Measurements from ENCODE around the gene PTPRM.

- TF ChIP-seq CTCF (IDR thresholded peaks at IDR 0.05) = no peak
- TF ChIP-seq RELA (CRISPR knock-in tag; IDR thresholded peaks at IDR 0.05; ENCODE audit: borderline replicate concordance) = no peak
- TF ChIP-seq SP1 (CRISPR knock-in tag; conservative IDR thresholded peaks at IDR 0.05) = no peak
- no peak for TF ChIP-seq MLX (CRISPR knock-in tag; IDR thresholded peaks at IDR 0.05)
- TF ChIP-seq ZNF121 (CRISPR knock-in tag; IDR thresholded peaks at IDR 0.05) = no peak
- no peak for TF ChIP-seq ZMAT4 (CRISPR knock-in tag; IDR thresholded peaks at IDR 0.05)
- TF ChIP-seq ETV6 (CRISPR knock-in tag; IDR thresholded peaks at IDR 0.05) = no peak
- TF ChIP-seq ERG (CRISPR knock-in tag; IDR thresholded peaks at IDR 0.05) = no peak
- no peak for TF ChIP-seq ZNF317 (CRISPR knock-in tag; IDR thresholded peaks at IDR 0.05; ENCODE audit: borderline replicate concordance, low read depth)
- no peak for TF ChIP-seq PRRX2 (CRISPR knock-in tag; IDR thresholded peaks at IDR 0.05)
- TF ChIP-seq JUN (CRISPR knock-in tag; IDR thresholded peaks at IDR 0.05) = no peak
- no peak for TF ChIP-seq NR3C1 (CRISPR knock-in tag; conservative IDR thresholded peaks at IDR 0.05; ENCODE audit: low read depth)
These were observed 469.4 kb downstream of the PTPRM start for GRCh38 chr18:8036551-8036950.
